ENCODE data around the gene DCT.
A peak's percentile ranks its signal among the peaks of the same experiment; 100 is the strongest.

Gene DCT

DNA sequence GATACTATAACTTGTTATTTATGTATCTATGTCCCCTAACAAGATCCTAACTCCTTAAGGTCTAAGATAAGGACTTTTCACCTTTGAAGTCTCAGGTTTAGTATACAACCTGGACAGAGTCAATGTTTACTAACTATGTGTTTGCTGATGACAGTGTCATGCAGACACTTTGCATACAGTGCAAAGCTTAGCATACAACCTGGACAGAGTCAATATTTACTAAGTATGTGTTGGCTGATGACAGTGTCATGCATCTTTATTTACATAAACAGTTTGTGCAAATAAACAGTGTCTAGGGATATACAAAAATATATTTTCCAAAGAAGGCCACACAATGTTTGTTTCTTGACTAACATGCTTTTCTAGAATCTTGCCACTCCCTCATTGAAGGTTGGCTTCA, 34.7 kb downstream of the DCT start:
- DNase-seq = no peak

DNA sequence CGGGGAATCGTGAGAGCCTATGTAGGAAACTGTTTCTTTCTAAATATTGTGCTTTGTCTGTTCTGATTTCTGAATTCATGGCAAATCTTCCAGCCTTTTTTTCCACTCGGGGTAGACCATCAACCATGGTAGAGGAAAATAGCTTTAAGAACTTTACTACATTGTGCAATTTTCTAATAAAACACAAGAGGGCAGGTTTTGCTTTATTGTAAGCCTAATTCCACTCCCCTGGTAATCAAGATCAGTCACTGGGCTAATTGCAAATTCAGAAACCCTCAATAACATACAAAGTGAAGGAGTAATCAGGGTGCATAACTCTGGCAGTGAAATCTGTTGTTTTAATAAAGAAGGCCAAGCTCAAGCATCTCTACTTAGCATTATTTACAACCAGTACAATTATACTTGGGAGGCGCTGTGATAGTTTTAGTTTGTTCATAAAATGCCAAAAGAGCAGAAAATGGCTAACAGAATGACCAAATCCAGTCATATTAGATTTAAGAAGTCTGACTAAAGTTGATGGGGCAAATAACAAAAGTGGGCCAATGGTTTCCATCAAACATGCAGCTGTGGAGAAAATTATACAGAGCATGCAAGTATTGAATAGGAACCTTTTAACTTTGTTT, 43.8 kb downstream of the DCT start:
- DNase-seq = peak; percentile 72

DNA sequence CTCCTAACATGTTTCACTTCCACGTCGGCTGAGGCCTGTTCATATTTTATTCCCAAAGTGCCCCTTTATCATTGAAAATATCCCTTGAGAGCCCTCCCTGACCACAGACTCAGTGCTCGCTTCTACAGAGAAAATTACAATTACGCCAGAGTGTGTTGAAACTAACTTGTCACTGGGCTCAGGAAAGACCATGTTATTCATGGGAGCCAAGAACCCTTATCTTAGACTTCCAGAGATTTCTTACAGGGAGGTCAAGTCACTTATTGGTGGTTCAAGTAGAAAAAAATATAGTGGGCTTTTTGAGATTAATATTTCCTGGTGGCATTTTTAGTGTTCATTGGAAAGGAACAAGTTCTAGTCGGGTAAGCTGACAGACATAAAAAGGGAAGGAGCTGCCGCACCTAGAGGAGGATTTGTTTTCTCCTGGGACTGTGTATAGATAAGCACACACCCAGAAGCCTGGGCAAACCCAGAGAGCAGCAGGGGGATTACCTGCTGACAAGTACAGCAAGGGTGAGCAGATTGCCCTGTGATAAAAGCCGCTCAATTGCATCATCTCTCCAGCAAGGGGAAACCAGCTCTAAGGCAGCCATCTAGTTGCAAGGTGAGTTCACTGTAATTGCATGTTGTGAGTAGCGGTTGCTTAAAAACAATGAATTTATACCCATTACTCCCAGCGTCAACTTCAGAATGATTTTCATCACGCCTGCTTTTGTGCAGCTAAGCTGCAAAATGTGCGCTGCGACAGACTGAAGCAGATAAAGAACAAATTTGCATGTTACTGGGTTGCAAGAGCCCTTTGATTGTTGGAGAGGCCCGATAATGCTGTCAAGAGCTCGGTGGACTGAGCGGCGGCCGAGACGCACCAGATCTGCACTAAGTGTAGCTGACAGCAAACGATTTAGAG, 46.2 kb downstream of the DCT start:
- DNase-seq = peak; percentile 12

DNA sequence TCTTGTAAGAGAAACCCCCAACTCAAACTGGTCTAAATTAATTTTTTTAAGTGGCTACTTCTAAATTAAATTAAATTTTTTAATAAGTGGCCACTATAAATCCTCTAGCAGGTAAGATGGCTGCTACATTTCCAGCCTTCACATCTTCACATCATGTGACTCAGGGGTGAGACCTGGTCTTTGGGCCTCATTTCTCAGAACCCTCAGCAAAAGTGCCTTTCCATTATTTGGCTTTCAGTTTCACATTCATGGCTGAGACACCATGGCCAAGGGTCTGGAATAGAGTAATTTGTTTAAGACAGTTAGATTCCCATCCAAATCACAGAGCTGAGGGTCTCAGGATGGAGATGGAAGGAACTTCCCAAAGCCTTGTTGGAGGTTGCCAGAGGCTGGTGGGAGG, 47.5 kb downstream of the DCT start:
- DNase-seq = no peak

DNA sequence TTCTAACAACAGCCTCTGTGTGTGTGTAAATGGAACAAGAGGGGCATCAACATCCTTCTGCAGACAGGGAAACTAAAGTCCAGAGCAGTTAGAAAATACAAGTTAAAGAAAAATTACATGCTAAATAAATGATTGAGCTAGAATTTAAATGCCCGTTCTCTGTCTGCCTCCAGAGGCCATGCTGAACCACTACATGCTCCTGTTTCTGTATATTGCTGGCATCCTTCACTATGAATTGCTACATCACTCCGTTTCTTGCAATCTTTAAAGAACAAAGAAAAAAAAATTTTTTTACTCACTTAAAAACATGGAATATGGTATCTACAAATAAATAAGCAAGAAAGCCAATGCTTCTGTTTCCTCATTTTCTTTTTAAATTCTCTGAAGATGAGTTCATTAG, 47.9 kb downstream of the DCT start:
- DNase-seq = no peak

DNA sequence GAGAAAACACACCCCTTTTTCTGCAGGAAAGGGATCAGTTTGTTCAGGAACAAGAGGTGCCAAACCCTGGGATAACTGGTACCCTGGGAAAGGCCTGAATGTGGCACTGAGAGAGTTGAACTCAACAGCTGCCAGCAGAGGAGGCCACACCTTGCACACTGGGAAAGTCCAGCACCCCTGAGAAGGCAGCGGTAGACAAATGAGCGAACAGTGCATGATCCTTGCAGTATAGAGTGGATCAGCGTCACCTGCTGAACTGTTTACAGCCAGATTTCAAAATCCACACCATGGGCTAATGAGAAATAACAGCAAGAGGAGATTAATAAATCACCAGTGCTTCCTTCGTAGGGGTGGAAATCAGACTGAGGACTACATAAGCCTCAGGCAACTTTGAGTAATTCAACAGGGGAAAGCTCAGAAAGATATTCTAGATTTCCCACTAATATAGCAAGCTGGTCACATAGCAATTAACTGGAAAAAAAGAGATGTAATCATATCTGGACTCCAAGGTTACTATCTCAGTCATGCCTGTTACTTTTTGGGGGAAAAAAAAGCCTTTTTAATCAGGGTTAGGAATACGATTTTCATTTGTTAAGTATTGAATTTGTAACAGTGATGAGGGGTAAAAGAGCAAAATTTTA, 52.0 kb downstream of the DCT start:
- DNase-seq = no peak

DNA sequence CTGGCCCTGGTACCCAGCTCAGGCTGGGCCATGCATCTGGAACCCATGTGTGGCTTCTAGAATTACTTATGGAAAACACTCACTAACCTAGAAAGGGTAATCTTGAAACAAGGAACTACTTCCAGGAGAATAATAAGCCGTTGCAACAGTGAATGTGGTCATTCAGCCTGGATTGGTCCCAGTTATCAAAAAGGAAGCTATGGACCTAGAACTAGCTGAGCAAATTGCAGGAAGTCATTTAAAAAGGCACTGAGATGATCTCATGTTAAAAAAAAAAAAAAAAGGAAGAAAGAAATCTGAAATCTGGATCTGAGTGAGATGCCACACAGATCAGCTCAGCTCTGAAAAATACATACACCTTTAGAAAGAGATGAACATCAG, 59.6 kb downstream of the DCT start:
- no peak for DNase-seq

DNA sequence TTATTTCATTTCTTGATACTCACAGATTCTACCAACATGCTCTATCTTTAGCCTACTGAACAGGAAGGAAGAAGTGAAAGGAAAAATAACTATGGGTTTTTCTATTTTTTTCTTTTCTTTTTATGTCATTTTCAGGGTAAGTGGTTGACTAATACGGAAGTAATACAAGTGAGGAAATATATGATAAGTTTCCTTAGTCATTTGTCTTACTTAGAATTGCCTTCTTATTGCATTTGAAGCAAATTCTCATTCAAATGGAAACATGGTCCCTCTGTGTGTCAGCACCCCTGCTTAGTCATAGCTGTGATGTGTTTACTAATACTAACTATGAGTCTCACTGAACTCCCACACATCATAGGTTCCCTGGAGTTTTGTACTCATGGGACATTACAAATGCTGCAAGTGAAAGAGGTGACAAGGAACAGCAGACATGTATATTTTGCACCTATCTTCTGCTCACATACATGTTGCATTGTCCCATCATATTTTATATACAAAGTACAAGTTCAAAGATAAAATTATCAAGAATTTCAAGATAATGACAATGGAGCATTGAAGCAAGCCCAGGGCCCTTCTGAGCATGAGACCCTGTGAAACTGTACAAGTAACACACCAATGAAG, 60.1 kb downstream of the DCT start:
- DNase-seq = no peak

DNA sequence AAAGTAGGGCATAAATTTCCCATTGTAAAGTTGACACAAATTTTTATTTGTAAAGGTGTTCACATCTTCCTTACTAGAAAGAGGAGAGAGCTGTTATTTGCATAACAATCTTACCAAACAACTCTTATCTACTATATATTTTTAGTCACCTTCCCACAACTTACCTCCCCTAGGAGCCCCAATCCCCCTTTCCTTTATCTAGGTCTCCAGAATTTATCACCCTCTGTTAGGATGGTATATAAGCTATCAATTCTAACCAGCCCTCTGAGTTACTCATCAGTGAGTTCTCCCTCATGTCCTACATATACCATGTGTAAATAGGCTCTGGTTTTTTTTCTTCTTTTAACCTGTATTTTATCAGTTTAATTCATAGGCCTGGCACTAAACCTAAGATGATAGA, 62.2 kb downstream of the DCT start:
- DNase-seq = no peak

DNA sequence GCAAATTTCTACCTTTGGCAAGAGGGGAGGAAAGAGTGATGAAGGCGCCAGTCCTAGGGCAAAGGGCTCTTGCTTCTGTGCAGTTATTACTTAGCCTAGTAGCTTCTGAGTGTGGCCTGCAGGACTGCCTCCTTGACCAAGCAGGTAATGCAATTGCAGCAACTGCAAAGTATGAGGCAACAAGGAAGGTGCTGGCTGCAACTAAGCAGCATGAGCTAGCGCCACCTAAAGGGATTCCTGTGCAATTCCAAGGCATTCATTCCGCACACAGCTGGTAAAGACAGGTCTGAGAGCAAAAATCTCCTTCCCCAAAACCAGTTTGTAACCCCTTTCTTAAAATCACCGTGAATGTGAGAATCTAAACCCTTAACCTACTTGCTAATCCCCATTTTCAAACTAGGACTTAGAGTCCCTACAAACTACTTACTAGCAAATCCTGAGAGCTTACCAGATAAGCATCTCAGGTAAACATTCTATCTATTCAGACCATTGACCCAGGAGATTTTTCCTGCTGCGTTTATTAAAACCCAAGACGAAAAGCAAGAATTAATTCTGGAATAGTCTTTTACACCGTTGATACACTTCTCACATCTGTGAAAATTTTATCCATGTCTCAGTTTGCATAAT, 62.9 kb downstream of the DCT start:
- peak; percentile 25 for DNase-seq

DNA sequence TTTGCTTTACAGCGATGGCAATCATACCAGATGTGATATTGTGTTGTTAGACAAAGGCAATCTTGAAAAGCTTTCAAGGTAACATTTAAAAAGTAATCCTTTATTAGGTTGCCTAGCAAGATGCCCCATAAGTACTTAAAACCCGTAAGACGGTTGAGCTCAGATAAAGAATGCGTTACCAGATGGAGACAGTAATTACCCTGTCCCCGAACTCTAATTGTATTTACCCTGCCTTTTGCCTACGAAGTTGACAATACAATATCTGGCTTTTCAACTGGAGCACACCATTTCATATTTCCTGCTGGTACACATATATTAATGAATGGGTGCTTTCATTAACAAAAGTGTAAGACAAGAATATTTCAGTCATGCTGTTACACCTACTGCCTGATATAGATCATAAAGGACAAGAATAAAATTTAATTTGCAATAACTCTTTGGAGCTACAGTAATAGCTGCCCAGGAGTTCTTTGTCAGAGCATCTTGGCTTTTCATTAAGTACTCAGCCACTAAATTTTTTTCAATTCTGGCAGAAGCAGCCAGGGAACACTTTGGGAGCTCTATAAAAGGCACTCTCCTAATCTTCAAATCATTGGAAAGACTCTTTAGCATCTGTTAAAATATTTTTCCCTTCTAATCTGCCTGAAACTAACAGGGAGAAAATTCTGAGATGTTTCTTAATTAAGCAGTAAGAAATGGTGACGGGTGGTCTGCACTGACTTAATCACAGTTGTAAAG, 63.8 kb downstream of the DCT start:
- DNase-seq = no peak

DNA sequence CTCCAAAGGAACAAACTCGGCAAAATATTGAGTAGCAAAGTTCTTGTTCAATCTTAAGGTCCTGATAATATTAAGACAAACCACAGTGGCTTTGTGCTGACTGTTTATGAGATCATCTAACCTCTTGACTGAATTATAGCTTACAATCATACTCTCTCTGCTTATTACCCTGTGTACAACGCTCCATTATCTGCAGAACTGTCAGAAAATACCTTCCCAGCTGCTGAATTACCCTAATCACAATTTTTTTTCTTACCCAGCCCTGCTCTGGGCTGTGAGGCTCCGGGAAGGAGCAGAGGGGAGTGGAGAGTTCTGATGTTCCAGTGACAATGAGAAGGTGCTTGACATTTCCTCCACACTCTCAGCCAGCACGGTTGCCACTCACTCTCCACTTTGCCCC, 64.8 kb downstream of the DCT start:
- DNase-seq = no peak

DNA sequence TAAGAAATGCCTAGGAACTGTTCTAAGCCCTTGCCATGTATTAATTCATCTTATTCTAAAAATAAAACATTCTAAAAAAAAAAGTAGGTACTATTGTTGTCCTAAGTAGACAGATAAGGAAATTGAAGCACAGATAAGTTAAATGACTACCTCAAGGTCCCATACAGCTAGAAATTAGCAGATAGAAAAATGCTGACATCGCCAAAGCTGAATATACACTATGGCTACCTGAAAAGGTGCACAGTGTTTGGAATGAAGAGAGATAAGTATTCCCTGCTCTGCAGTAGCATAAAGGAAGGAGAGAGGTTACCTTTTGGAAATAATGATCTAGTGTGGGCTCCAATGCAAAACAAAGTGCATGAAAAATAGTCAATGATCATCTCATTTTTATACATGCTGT, 65.3 kb downstream of the DCT start:
- DNase-seq = no peak

DNA sequence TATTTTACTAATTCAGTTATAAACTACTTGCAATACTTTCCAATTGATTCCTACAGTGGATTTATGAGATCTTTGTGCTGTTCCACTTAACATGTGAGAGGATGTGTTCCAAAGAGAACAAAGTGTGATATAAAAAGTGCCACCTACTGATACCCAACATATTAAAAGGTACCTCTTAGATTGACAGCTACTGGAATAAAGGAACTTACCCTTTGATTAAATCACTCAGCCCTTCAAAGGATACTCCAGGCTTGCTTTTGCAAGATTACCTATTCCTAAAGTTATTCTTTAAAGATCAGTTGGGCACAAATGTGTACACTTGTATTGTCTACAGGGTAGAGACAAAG, 65.9 kb downstream of the DCT start:
- DNase-seq = no peak

DNA sequence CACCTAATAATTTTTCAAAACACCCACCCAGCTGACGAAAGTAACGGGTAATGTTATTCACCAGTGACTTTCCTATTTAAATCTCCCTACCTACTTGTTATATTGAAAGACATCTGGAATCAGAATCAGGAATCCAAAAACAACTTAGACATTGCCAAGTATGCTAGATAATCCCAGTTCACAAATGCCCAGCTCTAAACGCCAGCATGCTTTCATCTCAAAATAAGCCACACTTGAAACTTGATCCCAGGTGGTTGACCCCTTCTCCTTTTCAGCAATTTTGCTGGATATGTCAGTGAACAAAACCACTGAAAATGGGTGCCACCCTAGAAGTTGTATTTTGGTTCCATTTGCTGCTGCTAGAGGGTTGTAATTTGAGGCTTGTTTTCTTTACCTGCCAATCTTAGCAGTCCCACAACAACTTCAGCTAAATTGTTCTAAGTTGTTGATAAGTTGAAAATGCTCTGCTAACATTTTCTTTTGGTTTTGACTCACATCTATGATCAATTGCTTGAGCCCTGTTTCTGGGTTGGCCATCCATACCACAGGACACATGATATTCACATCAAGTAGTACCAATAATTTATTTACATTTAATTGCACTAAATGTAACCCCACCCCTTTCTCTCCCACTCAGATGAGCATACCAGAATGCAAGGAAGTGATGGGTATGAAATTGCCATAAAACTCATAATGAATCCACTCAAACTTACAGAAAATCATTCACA, 66.4 kb downstream of the DCT start:
- no peak for DNase-seq

DNA sequence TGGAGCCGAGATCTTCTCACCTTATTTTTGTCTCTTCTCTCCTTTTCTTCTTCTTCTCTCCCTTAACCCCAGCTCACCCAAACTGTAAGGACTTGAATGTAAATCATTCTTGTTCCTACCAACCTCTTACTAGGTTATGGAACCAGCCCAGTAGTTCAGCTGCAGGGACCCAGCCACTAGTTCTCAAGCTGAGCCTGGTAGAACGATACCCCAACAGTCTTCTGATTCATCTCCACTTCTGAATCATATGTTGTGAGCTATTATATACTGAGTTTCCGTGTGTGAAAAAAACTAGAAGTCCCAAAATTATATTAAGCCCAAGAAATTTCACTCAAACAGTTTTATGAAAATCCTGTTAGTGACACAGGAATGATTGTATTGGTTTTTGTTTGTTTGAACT, 67.7 kb downstream of the DCT start:
- no peak for DNase-seq

DNA sequence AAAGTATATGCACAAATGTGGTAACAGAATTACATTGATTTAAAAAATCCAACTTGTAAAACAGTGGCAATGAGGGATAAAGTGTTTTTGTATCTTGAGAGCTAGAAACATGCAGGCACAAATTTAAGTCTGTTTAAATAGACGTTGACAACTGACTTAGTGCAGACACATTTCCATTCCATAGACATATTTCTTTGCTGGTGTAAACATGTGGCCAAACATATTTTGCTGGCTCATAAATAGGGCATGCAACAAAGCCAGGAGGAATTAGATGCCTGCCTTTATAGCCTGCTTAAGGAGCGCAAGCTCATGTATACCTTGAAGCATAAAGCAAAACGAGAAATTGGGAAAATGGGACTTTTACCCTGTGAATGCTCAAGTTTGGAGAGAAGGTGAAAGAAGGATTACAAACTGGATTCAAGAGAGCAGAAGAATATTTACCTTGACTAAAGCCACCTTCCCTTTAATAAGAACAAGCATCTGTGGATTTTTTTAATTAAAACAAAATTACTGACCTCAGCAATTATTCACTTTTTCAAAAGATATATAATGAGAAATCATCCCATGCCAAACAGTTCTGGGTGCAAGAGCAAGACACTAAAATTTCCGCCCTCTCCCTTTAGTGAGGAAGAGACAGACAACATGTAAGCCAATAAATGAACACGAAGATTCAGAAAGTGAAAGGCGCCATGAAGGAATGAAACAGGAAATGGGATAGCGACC, 71.0 kb downstream of the DCT start:
- no peak for DNase-seq

DNA sequence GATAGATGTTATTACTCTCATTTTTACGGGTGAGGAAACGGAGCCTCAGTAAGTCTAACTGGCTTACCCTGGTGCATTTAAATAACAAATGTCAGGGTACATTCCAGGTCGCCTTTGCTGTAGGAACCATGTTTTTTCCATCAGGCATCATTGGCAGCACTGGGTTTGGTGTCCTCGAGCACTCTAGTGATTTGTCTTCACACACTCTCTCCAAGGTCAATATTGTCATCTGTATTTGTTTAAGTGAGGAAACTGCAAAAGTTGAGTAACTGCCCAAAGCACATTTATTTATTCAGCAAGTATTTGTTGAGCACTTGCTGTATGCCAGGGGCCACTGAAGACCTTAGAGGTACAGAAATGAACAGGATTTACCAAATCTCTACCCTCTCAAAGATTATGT, 78.6 kb downstream of the DCT start:
- DNase-seq = no peak

DNA sequence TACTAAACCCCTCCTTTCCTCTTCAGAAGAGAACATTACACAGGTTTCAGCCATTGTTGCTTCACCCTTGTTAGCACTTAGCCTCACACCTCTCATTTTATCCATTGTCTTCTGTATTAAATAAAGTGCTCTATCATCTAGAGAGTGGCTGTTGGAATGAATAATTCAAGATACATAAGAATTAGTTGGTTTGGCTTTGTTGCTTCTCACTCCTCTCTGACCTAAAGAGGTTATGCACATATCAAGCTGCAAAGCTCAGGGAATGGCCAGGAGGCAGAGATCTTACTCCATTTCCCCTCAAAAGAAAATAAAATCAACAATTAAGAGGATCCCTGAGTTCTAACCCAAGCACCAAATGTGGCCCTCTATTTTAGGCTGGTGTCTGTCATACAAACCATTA, 79.7 kb downstream of the DCT start:
- no peak for DNase-seq

DNA sequence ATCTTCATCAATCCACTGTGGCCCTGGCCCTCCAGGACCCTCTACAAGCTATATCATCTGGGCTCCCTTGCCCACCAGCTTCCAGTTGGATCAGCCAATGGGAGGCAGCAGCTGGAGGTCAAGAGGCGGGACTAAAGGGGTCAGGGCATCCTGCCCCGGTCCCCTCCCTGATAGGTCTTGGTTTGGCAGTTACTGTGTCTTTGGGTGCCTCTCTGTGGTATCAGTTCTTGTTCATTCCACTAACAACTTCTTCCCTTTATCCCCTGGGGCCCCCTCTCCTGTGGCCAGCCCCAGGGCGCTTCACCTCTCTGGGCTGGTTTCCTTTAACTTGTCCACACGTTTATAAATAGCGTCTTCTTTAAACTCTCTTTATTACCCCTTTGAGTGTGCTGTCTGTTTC, 83.6 kb downstream of the DCT start:
- DNase-seq = no peak

DNA sequence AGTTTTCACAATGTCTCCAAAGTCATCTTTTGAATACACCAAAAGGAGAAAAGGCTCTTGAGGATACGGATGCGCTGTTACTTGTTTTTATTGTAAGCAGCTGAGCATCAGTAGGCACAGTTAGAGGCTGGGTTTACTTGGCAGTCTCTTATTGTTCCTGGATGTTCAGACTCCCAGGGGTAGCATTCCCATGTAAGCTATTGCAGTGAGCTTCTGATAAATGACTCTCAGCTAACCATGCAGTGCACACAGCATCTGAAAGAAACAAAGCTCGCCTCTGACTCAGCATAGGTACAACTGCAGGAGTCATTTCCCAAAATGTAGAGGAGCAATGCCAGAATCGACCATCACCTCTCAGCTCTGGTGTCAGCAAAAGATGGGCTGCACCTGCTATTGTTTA, 84.8 kb downstream of the DCT start:
- no peak for DNase-seq
